ENCODE data around the gene PPIF.

The PPIF gene

DNA sequence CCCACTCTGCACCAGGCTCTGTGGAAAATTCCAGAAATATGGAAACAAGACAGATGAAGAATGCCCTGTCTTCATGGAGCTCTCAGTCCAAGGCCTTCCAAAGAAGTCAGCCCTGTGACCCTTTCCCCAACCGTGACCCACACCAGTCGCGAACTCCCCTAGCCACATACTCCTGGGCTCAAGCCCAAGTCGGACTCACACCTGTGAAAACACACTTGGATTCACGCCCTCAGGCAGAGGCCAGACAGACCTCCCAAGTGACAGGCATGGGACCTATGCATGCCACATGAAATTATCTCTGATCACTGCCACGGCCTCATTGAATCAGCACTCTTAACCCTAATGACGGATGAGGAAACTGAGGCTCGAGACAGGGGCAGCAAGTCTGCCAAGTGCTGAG is 55.7 kb downstream of the PPIF start:
- DNase-seq (ENCODE audit: low read depth) = no peak

DNA sequence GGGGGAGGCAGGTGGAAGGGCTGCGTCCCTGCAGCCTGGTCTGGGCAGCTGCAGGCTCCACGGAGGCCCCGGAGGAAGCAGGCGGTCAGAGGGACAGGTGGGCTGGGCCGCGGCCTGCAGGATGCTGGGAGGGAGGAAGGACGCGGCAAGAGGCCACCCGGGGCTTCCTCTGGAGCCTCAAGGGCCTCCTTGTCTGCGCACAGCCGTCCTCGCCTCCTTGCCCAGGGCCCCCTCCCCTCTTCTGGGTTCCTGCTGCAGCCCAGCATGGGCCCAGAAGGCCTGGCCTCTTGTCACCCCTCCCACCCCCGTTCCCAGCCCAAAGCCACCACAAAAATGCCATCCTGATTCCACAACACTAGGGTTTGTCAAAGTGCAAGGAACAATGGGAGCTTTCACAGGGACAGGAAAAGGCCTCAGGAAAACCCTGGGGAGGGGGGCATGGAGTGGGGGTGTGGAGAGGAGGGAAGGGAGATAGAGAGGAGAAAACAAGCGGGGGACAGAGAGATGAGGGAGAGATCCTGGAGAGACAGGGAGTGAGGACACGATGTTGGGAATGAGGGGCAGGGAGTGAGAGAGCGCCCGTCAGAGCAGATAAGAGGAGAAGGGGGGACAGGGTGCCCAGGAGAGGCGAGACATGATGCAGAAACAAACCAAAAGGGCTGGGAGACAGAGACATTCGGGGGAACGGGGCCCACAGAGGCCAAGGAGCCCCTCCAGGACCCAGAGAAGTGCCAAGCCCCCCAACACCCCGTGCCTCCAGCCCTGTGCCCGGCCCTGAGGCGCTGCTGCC is 56.4 kb downstream of the PPIF start:
- no peak for DNase-seq (ENCODE audit: low read depth)

DNA sequence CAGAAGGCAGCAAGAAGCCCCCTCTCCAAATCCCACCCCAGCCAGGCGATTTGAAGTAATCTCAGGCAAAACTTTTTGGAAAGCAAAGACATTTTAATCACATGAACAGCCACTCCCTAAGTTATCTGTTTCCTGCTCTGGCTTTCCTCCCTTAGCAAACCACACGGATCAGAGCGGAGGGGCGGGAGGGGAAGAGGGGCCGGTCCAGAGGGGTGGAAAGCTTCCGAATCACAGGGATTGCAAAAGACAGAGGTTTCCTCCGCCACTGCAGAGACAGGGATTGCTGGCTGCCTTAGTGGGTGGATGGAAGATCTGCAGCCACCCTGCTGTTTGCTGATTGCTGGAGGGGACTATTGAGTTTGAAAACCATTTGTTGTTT is 57.0 kb downstream of the PPIF start:
- DNase-seq (ENCODE audit: low read depth) = no peak

DNA sequence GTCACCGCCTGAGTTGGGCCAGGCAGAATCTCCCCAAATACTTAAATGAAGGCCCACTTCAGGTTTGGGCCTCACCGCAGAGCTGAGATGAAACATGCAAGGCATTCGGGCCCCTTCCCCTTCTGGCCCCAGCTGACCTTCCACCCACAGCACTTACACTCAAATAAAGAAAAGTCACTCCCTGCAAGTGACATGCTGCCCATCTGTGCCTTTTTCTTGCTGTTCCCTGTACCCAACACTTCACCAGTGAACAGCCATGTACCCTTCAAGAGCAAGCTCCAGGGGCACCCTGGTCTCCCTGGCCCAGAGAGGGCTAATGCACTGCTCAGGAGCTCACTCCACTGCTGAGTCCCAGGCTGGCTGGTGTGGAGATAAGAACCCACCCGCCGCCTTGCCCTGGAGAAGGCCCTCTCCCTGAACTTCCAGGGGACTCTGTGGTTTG is 57.4 kb downstream of the PPIF start:
- no peak for DNase-seq (ENCODE audit: low read depth)

Data from HS-5 (cell line).